GM12878 (cell line): ENCODE measurements around the gene TMC6. TPM values are rescaled to one million over a fixed set of nuclear protein-coding genes. Genes with fewer than 3 reads are reported as not detected.
A peak's percentile ranks its signal among the peaks of the same experiment; 100 is the strongest.

Experiments used
- ATAC-seq: fragments of 200-7000 bp; cut with Tn5 transposase; 3 replicates; pipeline ENCODE4 v1.9.1; 2020; ENCODE audit warnings: mild to moderate bottlenecking, moderate library complexity
- BruUV-seq: library from RNA; stranded (reverse); fragments of 400-500 nt; replicated peaks from 2 replicates; lab custom pipeline; 2021; lab: Mats Ljungman, UMichigan
- CTCF ChIA-PET: fragments of 300-600 bp; sonication (Branson Sonifier 250); formaldehyde crosslinking; extraction: SDS; loops from one replicate; lab custom pipeline; 2021; ENCODE audit warnings: inconsistent platforms; lab: Yijun Ruan, JAX
- POLR2A ChIA-PET: fragments of 350-600 bp; formaldehyde crosslinking; extraction: SDS; loops from one replicate; lab custom pipeline; 2021; ENCODE audit warnings: inconsistent platforms; lab: Charles Lee
- RAD21 ChIA-PET: fragments of 300-600 bp; sonication (Branson Sonifier 250); formaldehyde crosslinking; loops from one replicate; lab custom pipeline; 2023; ENCODE audit warnings: antibody characterized with exemption; ENCODE audit not compliant: unreplicated experiment; lab: Charles Lee
- SMC1A ChIA-PET: fragments of 300-600 bp; sonication (Branson Sonifier 250); formaldehyde crosslinking; loops from one replicate; lab custom pipeline; 2023; ENCODE audit not compliant: unreplicated experiment, uncharacterized antibody; lab: Charles Lee
- DNase-seq: peaks from one replicate; pipeline ENCODE4 v3.0.0-alpha.2; 2011; ENCODE audit warnings: low read depth, low spot score
- FAIRE-seq: peaks from 3 replicates; lab custom pipeline; 2011; peaks lifted over from hg19 to GRCh38; lab: Jason Lieb, UNC
- H2AFZ ChIP-seq: 2 replicates; pipeline ENCODE4 v1.6.0; 2011; ENCODE audit warnings: low read depth, low read length, control low read depth; ENCODE audit not compliant: control insufficient read depth
- H3K27ac ChIP-seq: 2 replicates; pipeline ENCODE4 v1.5.1; 2011; ENCODE audit warnings: control low read depth; ENCODE audit not compliant: control insufficient read depth, insufficient read depth
- H3K27me3 ChIP-seq, 2 experiments: replicated peaks in 1 of 2; 2 replicates each; pipeline versions ENCODE4 v1.6.0 to v1.6.1; 2011; ENCODE audit warnings: low read length in 1 of 2; ENCODE audit not compliant: control insufficient read depth in 2 of 2, insufficient read depth in 2 of 2
- H3K36me3 ChIP-seq, 2 experiments: 2 replicates each; pipeline ENCODE4 v1.5.1; 2011; ENCODE audit warnings: low read length in 1 of 2; ENCODE audit not compliant: control insufficient read depth in 2 of 2, insufficient read depth in 2 of 2
- H3K4me1 ChIP-seq: 2 replicates; pipeline ENCODE4 v1.6.1; 2011; ENCODE audit warnings: mild to moderate bottlenecking, low read length, moderate library complexity, mixed read lengths; ENCODE audit not compliant: control insufficient read depth, insufficient read depth
- H3K4me2 ChIP-seq: 2 replicates; pipeline ENCODE4 v1.6.0; 2011; ENCODE audit warnings: control low read depth; ENCODE audit not compliant: control insufficient read depth, insufficient read depth
- H3K4me3 ChIP-seq: fragments of 200-600 bp; sonication (generic); 2 replicates; pipeline ENCODE4 v1.5.1; 2016
- H3K79me2 ChIP-seq: 2 replicates; pipeline ENCODE4 v1.6.0; 2011; ENCODE audit warnings: low read length; ENCODE audit not compliant: control insufficient read depth, insufficient read depth
- H3K9ac ChIP-seq: 2 replicates; pipeline ENCODE4 v1.8.0; 2011; ENCODE audit warnings: low read length, control low read depth, mixed read lengths; ENCODE audit not compliant: control insufficient read depth, insufficient read depth
- H3K9me3 ChIP-seq: replicated peaks from 3 replicates; pipeline ENCODE4 v1.5.1; 2011; ENCODE audit warnings: mild to moderate bottlenecking, low read length; ENCODE audit not compliant: control insufficient read depth, insufficient read depth
- H4K20me1 ChIP-seq: 2 replicates; pipeline ENCODE4 v1.6.0; 2011; ENCODE audit not compliant: control insufficient read depth, insufficient read depth
- CHD4 ChIP-seq: fragments of 200-600 bp; sonication (generic); IDR thresholded peaks from 2 replicates; pipeline ENCODE4 v1.6.1; 2016; ENCODE audit warnings: mild to moderate bottlenecking
- E4F1 ChIP-seq: fragments of 450-650 bp; IDR thresholded peaks from 2 replicates; pipeline ENCODE4 v1.6.1; 2018; ENCODE audit warnings: borderline replicate concordance, mild to moderate bottlenecking; ENCODE audit not compliant: partially characterized antibody
- HDAC2 ChIP-seq: fragments of 200-600 bp; sonication (generic); IDR thresholded peaks from 2 replicates; pipeline ENCODE4 v1.6.1; 2017
- IKZF2 ChIP-seq, 2 experiments: fragments of 450-650 bp; IDR thresholded peaks; 2 replicates each; pipeline ENCODE4 v1.6.1; 2017; ENCODE audit warnings: mild to moderate bottlenecking in 2 of 2, moderate library complexity in 2 of 2
- KDM1A ChIP-seq: fragments of 200-600 bp; sonication (generic); IDR thresholded peaks from 2 replicates; pipeline ENCODE4 v1.6.1; 2016; ENCODE audit warnings: borderline replicate concordance
- MAX ChIP-seq: IDR thresholded peaks from 2 replicates; pipeline ENCODE4 v1.6.1; 2012; ENCODE audit warnings: low read depth, low read length, improper control_type of control experiment
- REST ChIP-seq: IDR thresholded peaks from 2 replicates; pipeline ENCODE4 v1.6.1; 2012; ENCODE audit warnings: mild to moderate bottlenecking, low read depth, low read length
- SMAD1 ChIP-seq: fragments of 450-650 bp; IDR thresholded peaks from 2 replicates; pipeline ENCODE4 v1.6.1; 2018; ENCODE audit warnings: mild to moderate bottlenecking, low read depth; ENCODE audit not compliant: partially characterized antibody
- SMARCA5 ChIP-seq: fragments of 450-650 bp; IDR thresholded peaks from 2 replicates; pipeline ENCODE4 v1.6.1; 2017; ENCODE audit warnings: mild to moderate bottlenecking
- SREBF1 ChIP-seq: IDR thresholded peaks from 2 replicates; pipeline ENCODE4 v1.6.1; 2012; ENCODE audit warnings: mild to moderate bottlenecking, low read length
- TAF1 ChIP-seq: IDR thresholded peaks from 2 replicates; pipeline ENCODE4 v1.6.1; 2011; ENCODE audit warnings: mild to moderate bottlenecking, low read depth, low read length, borderline replicate concordance
- ZNF217 ChIP-seq: fragments of 450-650 bp; IDR thresholded peaks from 2 replicates; pipeline ENCODE4 v1.6.1; 2017; ENCODE audit warnings: antibody characterized with exemption, mild to moderate bottlenecking
- WGBS: methylation state at CpG from one replicate; pipeline ENCODE4 v1.1.6; 2016; ENCODE audit warnings: low lambda C conversion rate; ENCODE audit not compliant: insufficient replicate concordance, insufficient coverage; ENCODE audit errors: missing lambda C conversion rate; 5-methylcytosine and 5-hydroxymethylcytosine counted together
- in situ Hi-C: fragments of 300-500 bp; cut with MboI; formaldehyde crosslinking; loops from 9 replicates; pipeline ENCODE4 v1.14.3; 2018; ENCODE audit warnings: mixed read lengths
- intact Hi-C: fragments of 100-400 bp; cut with micrococcal nuclease; formaldehyde crosslinking; loops from one replicate; pipeline ENCODE4 v1.14.2; 2022; ENCODE audit not compliant: unreplicated experiment
- polyA plus RNA-seq, 11 experiments: library from polyadenylated mRNA; depleted of rRNA in 4 of 11; unstranded in 6 of 11; stranded (reverse) in 5 of 11; fragments of >200 nt; fragmentation: Nextera tagmentation in 4 of 11; fragmentation: Illumina TruSeq in 1 of 11; extraction: Ambion mirVana in 4 of 11; extraction: Trizol in 1 of 11; gene quantifications; 1 replicate in 1 of 11; 2 replicates in 10 of 11; pipeline versions ENCODE4 v1.2.1 to v1.2.3, GENCODE V29; 2011 to 2016; ENCODE audit warnings: inconsistent platforms in 2 of 11, missing spikeins in 2 of 11, low read depth in 1 of 11
- total RNA-seq, 4 experiments: library from RNA; depleted of rRNA in 3 of 4; stranded (reverse); fragments of >200 nt in 3 of 4; fragmentation: Illumina TruSeq in 1 of 4; extraction: Trizol in 1 of 4; gene quantifications; 2 replicates each; pipeline versions ENCODE4 v1.2.1 to v1.2.3, GENCODE V29; 2013 to 2021
- TF ChIP-seq, protein P1 (sequence below): IDR thresholded peaks from 2 replicates; pipeline ENCODE4 v1.6.1; 2011; ENCODE audit warnings: mild to moderate bottlenecking, low read depth, low read length, moderate library complexity; ENCODE audit not compliant: insufficient replicate concordance
- TF ChIP-seq, protein P2 (sequence below): IDR thresholded peaks from 2 replicates; pipeline ENCODE4 v1.6.1; 2011; ENCODE audit warnings: low read depth, low read length, improper control_type of control experiment, borderline replicate concordance

The TMC6 gene
- total and polyA plus RNA-seq, 10 of the 15 experiments (the other 5 are each of a cell fraction or from before 2014, with no cell fraction given) = 1.9 to 232 (median 60.6) TPM

DNA sequence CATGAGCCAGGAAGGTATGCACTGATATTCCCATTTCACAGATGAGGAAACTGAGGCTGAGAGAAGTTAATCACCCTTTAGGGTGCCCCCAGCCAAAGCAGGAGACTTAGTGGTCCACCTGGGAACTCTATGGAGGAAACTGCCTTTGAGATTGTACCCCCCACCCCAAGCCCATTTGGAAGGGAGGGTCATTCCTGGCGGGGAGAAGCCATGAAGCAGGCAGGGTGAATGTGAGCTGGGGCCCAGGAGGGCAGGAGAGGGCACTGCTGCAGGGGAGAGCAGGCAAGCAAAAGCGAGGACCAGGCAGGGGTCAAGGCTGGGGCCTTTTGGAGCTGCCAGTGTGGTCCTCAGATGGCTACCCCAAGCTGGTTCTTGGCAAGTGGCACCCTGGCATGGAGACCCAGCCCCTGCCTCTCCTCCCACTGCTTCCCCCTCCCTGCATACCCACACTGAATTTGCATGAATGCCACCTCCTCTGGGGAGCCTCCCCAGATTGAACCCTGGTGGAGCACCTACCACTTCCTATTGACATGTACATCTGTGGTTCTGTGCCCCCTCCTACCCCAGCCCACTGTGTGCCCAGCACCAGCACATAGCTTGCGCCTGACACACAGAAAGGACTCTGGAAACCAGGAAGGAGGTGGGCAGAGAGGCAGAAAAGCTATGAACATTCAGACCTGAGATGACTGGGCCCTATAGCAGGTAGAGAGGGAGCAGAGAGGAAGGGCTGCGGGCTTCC, 965 bp upstream of the TMC6 start:
- in situ Hi-C loops = no loop called here
- H3K4me1 ChIP-seq = peaks cover 59% of the 10 kb centered on the region
- no peak for DNase-seq
- no peaks in the 10 kb centered on the region for H4K20me1 ChIP-seq
- H3K4me3 ChIP-seq = peak overlapping the region; percentile 94
- no peak overlapping the region for H2AFZ ChIP-seq
- H3K79me2 ChIP-seq = peaks cover 98% of the 10 kb centered on the region
- no peak for FAIRE-seq
- POLR2A ChIA-PET = interaction anchor here (0.8 to 8.0 kb wide), 10 partner anchors 13 to 109 kb away, joined by 3 to 85 read pairs (median 5); partner anchors contain the start of genes C17orf99 and SYNGR2
- TSS peak; percentile 1 for BruUV-seq
- peak overlapping the region; percentile 96 for H3K4me2 ChIP-seq
- CTCF ChIA-PET = interaction anchor here (1.0 to 12.7 kb wide), 7 partner anchors 7 to 121 kb away, joined by 3 to 100 read pairs (median 7); no protein-coding TSS in a partner anchor
- H3K9me3 ChIP-seq = no peaks in the 10 kb centered on the region
- ATAC-seq = no peak
- peak overlapping the region; percentile 86 for H3K9ac ChIP-seq
- SMC1A ChIA-PET = interaction anchor here (0.6 to 1.7 kb wide), 7 partner anchors 11 to 109 kb away, joined by 3 to 6 read pairs (median 3); no protein-coding TSS in a partner anchor
- H3K27me3 ChIP-seq = no peaks in the 10 kb centered on the region
- peak overlapping the region; percentile 93 for H3K27ac ChIP-seq
- peaks cover 0 to under 1% of the 10 kb centered on the region in 2 experiments; a peak in 3 of 4 replicates for H3K36me3 ChIP-seq
- WGBS = 17% methylated on average over 4 of the region's 4 CpGs
- intact Hi-C loops = loop anchor here (2.0 kb wide), 1 partner anchor 17 kb away; no protein-coding TSS in a partner anchor
- RAD21 ChIA-PET = interaction anchor here (0.9 to 1.8 kb wide), 11 partner anchors 11 to 88 kb away, joined by 3 to 10 read pairs (median 6); no protein-coding TSS in a partner anchor
- TF ChIP-seq KDM1A (no peak), SREBF1 (no peak), CHD4 (no peak), E4F1 (no peak), REST (no peak), IKZF2 (IDR thresholded peaks at IDR 0.05) (no peak), TAF1 (no peak), SMAD1 (no peak), HDAC2 (no peak), SMARCA5 (peak; percentile 83), MAX (no peak), ZNF217 (peak; percentile 69)
- TF ChIP-seq, protein P1, sequence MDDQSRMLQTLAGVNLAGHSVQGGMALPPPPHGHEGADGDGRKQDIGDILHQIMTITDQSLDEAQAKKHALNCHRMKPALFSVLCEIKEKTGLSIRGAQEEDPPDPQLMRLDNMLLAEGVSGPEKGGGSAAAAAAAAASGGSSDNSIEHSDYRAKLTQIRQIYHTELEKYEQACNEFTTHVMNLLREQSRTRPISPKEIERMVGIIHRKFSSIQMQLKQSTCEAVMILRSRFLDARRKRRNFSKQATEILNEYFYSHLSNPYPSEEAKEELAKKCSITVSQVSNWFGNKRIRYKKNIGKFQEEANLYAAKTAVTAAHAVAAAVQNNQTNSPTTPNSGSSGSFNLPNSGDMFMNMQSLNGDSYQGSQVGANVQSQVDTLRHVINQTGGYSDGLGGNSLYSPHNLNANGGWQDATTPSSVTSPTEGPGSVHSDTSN = no peak
- TF ChIP-seq, protein P2, sequence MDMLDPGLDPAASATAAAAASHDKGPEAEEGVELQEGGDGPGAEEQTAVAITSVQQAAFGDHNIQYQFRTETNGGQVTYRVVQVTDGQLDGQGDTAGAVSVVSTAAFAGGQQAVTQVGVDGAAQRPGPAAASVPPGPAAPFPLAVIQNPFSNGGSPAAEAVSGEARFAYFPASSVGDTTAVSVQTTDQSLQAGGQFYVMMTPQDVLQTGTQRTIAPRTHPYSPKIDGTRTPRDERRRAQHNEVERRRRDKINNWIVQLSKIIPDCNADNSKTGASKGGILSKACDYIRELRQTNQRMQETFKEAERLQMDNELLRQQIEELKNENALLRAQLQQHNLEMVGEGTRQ = no peak
